AG04450 (cell line): Measurements from ENCODE around the gene STARD7. TPM values are rescaled to one million over a fixed set of nuclear protein-coding genes. Genes with fewer than 3 reads are reported as not detected.

Experiments used
- CTCF ChIA-PET: fragments of 300-600, 350-600 bp; formaldehyde crosslinking; extraction: SDS; loops from one replicate; lab custom pipeline; 2022; ENCODE audit warnings: antibody characterized with exemption, inconsistent platforms; lab: Charles Lee
- POLR2A ChIA-PET: fragments of 350-600 bp; formaldehyde crosslinking; extraction: SDS; loops from one replicate; lab custom pipeline; 2021; ENCODE audit warnings: antibody characterized with exemption, inconsistent platforms; lab: Yijun Ruan, JAX
- DNase-seq: peaks from one replicate; pipeline ENCODE4 v3.0.0-alpha.2; 2011; ENCODE audit warnings: low read depth, low spot score
- H3K27ac ChIP-seq: one replicate; pipeline ENCODE4 v1.5.1; 2012; ENCODE audit warnings: low read depth, low read length, control low read depth
- H3K27me3 ChIP-seq: one replicate; pipeline ENCODE4 v1.6.0; 2012; ENCODE audit warnings: low read length; ENCODE audit not compliant: control insufficient read depth, insufficient read depth
- H3K4me3 ChIP-seq: 2 replicates; pipeline ENCODE4 v1.5.1; 2011; ENCODE audit warnings: mild to moderate bottlenecking, low read depth, low read length, control low read depth
- H3K9me3 ChIP-seq: 2 replicates; pipeline ENCODE4 v1.5.1; 2012; ENCODE audit warnings: low read length; ENCODE audit not compliant: control insufficient read depth, insufficient read depth
- polyA plus RNA-seq: library from polyadenylated mRNA; depleted of rRNA; stranded (reverse); fragments of >200 nt; gene quantifications from 2 replicates; pipeline ENCODE4 v1.2.3, GENCODE V29; 2011
- TF ChIP-seq, protein P1 (sequence below): IDR thresholded peaks from 2 replicates; pipeline ENCODE4 v1.5.1; 2011; ENCODE audit warnings: low read depth, low read length, control low read depth, inconsistent platforms

The STARD7 gene
- polyA plus RNA-seq, 1 experiment, result 106 TPM

DNA sequence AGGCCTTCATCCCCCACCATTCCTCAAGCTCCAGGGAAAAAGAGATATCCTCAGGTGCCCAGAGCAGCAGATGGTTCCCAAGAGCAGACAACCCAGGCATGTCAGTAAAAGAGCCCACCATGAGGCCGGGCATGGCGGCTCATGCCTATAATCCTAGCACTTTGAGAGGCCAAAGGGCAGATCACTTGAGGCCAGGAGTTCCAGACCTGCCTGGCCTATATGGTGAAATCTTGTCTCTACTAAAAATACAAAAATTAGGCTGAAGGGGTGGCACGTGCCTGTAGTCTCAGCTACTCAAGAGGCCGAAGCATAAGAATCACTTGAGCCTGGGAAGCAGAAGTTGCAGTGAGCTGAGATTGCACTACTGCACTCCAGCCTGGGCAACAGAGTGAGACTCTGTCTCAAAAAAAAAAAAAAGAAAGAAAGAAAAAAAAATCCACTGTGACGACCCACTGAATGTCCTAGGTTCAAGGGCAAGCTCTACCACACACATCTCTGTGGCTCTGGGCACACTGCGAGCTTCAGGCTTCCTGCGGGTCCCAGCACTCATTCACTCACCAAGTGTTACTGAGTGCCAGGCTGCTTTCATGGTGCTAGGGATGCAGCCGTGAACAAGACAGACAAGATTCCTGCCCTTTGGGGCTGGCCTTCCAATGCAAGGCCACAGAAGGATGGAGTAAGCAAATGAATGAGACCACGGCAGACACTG is 56.9 kb downstream of the STARD7 start:
- Histone ChIP-seq H3K4me3 (no peak overlapping the region), H3K27me3 (no peaks in the 10 kb centered on the region), H3K9me3 (no peaks in the 10 kb centered on the region), H3K27ac (no peak overlapping the region)
- CTCF ChIA-PET, result interaction anchor here (1.1 kb wide), 1 partner anchor 33 kb away, joined by 3 read pairs; no protein-coding TSS in a partner anchor
- TF ChIP-seq, protein P1, sequence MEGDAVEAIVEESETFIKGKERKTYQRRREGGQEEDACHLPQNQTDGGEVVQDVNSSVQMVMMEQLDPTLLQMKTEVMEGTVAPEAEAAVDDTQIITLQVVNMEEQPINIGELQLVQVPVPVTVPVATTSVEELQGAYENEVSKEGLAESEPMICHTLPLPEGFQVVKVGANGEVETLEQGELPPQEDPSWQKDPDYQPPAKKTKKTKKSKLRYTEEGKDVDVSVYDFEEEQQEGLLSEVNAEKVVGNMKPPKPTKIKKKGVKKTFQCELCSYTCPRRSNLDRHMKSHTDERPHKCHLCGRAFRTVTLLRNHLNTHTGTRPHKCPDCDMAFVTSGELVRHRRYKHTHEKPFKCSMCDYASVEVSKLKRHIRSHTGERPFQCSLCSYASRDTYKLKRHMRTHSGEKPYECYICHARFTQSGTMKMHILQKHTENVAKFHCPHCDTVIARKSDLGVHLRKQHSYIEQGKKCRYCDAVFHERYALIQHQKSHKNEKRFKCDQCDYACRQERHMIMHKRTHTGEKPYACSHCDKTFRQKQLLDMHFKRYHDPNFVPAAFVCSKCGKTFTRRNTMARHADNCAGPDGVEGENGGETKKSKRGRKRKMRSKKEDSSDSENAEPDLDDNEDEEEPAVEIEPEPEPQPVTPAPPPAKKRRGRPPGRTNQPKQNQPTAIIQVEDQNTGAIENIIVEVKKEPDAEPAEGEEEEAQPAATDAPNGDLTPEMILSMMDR, result no peak
- DNase-seq, result no peak
- POLR2A ChIA-PET, result interaction anchor here (1.0 kb wide), 1 partner anchor 57 kb away, joined by 3 read pairs; the partner anchor contains the start of gene STARD7

DNA sequence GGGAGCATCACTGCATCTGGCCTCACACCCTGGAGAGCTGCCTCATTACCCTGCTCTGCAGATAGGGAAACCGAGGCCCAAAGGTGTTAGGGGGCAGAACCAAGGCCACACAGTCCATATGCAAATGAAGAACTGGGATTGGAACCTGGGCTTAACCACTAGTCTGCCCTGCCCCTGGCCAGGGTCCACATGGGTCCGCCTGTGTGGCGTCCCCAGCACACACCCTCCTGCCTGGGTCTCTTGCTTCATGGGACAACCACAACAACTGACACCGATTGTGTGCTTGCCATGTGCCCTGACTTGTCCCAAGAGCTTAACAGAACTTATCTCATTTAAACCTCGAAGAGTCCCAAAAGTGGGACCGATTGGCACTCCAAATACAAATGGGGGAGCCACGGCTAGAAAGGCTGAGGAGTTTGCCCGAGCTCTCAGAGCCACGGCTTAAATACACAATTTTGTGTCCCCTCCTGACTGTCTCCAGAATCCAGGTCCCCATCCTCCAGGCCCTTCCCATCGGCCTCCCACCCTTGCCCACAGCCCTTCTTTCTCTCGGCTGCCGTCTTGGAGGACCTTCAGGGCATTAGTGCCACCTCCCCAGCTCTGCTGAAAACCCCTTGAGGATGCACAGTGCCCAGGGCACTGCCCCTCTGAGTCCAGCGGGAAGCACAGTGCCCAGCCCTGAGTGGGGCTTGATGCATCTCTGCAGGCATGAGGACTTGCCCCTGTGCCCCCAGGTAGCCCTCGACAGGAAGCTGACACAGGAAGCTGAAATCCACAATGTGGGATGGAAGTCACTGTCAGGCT is 57.6 kb downstream of the STARD7 start:
- POLR2A ChIA-PET, result interaction anchor here (1.0 kb wide), 1 partner anchor 57 kb away, joined by 3 read pairs; the partner anchor contains the start of gene STARD7
- no peak for DNase-seq
- no peaks in the 10 kb centered on the region for H3K9me3 ChIP-seq
- no peak overlapping the region for H3K4me3 ChIP-seq
- no peaks in the 10 kb centered on the region for H3K27me3 ChIP-seq
- TF ChIP-seq, protein P1, result no peak
- CTCF ChIA-PET, result interaction anchor here (0.8 to 1.3 kb wide), 3 partner anchors 13 to 129 kb away, joined by 3 read pairs; partner anchors contain the start of gene ASTL
- H3K27ac ChIP-seq, result no peak overlapping the region

DNA sequence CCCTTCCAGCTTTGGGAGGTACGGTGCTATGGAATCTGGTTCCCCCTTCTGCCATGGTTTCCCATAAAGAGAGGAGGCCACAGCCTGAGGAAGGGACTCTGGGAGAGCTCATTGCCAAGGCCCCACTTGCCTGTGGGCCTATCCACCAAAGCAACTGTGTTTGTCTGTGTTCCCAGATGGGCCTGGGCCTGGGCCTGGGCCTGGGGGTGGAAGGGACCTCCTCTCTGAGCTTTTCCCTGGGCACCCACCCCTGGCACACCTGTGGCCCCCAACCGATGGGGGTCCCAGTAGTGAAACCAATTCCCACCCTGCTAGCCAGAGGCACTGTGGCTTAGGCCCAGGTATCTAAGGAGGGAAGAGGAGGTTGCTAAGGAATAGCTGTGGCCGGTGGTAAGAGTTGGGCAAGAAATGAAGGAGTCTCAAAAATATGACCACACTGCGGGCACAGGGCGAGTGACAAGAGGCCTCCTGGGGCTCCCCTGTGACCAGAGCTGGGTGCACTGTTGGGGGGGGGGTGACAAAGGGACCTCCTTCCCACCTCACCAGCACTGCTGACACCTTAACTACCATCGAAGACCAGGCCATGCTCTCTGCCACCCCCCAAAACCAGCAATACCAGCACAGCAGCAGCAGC is 58.5 kb downstream of the STARD7 start:
- DNase-seq, result no peak
- Histone ChIP-seq H3K27ac (no peak overlapping the region), H3K27me3 (no peaks in the 10 kb centered on the region), H3K4me3 (no peak overlapping the region), H3K9me3 (no peaks in the 10 kb centered on the region)
- TF ChIP-seq, protein P1, result no peak
- POLR2A ChIA-PET, result interaction anchor here (1.0 kb wide), 1 partner anchor 58 kb away, joined by 3 read pairs; the partner anchor contains the start of gene STARD7
- CTCF ChIA-PET, result interaction anchor here (0.8 to 1.3 kb wide), 3 partner anchors 12 to 128 kb away, joined by 3 to 4 read pairs (median 3); partner anchors contain the start of gene ASTL

GRCh38 chr2:96148410-96149217 is 60.0 kb downstream of the STARD7 start:
- Histone ChIP-seq H3K27ac (peak overlapping the region; percentile 39), H3K4me3 (no peak overlapping the region), H3K27me3 (no peaks in the 10 kb centered on the region), H3K9me3 (no peaks in the 10 kb centered on the region; the same call in 1 of the 2 replicates)
- ChIA-PET POLR2A (no interaction called here), CTCF (interaction anchor here (1.3 kb wide), 1 partner anchor 26 kb away, joined by 7 read pairs; no protein-coding TSS in a partner anchor)
- TF ChIP-seq, protein P1, result no peak
- peak; percentile 65 for DNase-seq
